CD1c-positive myeloid dendritic cell (primary cell): ENCODE results near the gene CSMD2.
"Not testable (repeated sequence)": the region's sequence is repeated elsewhere in the genome, so short reads cannot be mapped to it uniquely, and the experiment has no call there.

Experiments
- DNase-seq: peaks from one replicate; pipeline ENCODE4 v3.0.0-alpha.2; 2016; ENCODE audit errors: extremely low spot score

Gene CSMD2

GRCh38 chr1:34164771-34165391 is at the start of gene CSMD2:
Gene CSMD2 (minus strand): TSS chr1:34165230. CDS start chr1:34165097, 133 bp downstream.
- DNase-seq: no peak

- DNase-seq: no peak
Measured at GRCh38 chr1:34213956-34214355, 48.9 kb upstream of the CSMD2 start.

- DNase-seq: no peak
Measured at GRCh38 chr1:34212673-34213072, 47.6 kb upstream of the CSMD2 start.

GRCh38 chr1:34199927-34200326 is 34.9 kb upstream of the CSMD2 start:
- no peak for DNase-seq

- DNase-seq: no peak
Measured at GRCh38 chr1:34192621-34193020, 27.6 kb upstream of the CSMD2 start.

GRCh38 chr1:34190692-34191091 is 25.7 kb upstream of the CSMD2 start:
- DNase-seq: no peak

- DNase-seq: no peak
Measured at GRCh38 chr1:34188985-34189384, 24.0 kb upstream of the CSMD2 start.

- no peak for DNase-seq
Measured at GRCh38 chr1:34188418-34188817, 23.4 kb upstream of the CSMD2 start.

- no peak for DNase-seq
Measured at GRCh38 chr1:34186741-34187494, 21.9 kb upstream of the CSMD2 start.

- not testable (repeated sequence) for DNase-seq
Measured at GRCh38 chr1:34183381-34183780, 18.4 kb upstream of the CSMD2 start.

GRCh38 chr1:34178072-34178471 is 13.0 kb upstream of the CSMD2 start:
- DNase-seq: no peak

GRCh38 chr1:34176830-34177603 is 12.0 kb upstream of the CSMD2 start, which contains the start of gene C1orf94:
Gene C1orf94 (plus strand): TSS chr1:34176907. CDS start chr1:34177790, 883 bp downstream.
- DNase-seq: no peak

- DNase-seq: no peak
Measured at GRCh38 chr1:34175744-34176143, 10.7 kb upstream of the CSMD2 start.

GRCh38 chr1:34167389-34167788 is 2.4 kb upstream of the CSMD2 start:
- DNase-seq: no peak

- DNase-seq: no peak
Measured at GRCh38 chr1:34166625-34167361, 1.8 kb upstream of the CSMD2 start.

- DNase-seq: no peak
Measured at GRCh38 chr1:34166191-34166624, 1.2 kb upstream of the CSMD2 start.

GRCh38 chr1:34165422-34165921 is 442 bp upstream of the CSMD2 start:
- DNase-seq: no peak

- DNase-seq: no peak
Measured at GRCh38 chr1:34163792-34164731, 968 bp downstream of the CSMD2 start.

GRCh38 chr1:34162852-34163766 is 1.9 kb downstream of the CSMD2 start:
- DNase-seq: peak; percentile 37
